K562 (cell line): ENCODE data around the gene XPO1. TPM values are rescaled to one million over a fixed set of nuclear protein-coding genes. Genes with fewer than 3 reads are reported as not detected.

Experiments
- BACH1 ChIP-seq: fragments of 200-800 bp; sonication (Bioruptor generic); IDR thresholded peaks from 2 replicates; pipeline ENCODE4 v1.6.1; 2016; ENCODE audit warnings: missing genetic modification characterization, missing compliant biosample characterization
- BDP1 ChIP-seq: IDR thresholded peaks from 3 replicates; pipeline ENCODE4 v1.6.1; 2011; ENCODE audit not compliant: insufficient read length, insufficient read depth
- BHLHE40 ChIP-seq: IDR thresholded peaks from 2 replicates; pipeline ENCODE4 v1.6.1; 2011; ENCODE audit warnings: low read length, improper control_type of control experiment
- CBX1 ChIP-seq: sonication (generic); IDR thresholded peaks from 2 replicates; pipeline ENCODE4 v1.6.1; 2016; ENCODE audit warnings: antibody characterized with exemption, low read depth, mild to moderate bottlenecking
- CHCHD3 ChIP-seq: fragments of 250-450 bp; sonication (Bioruptor Pico); IDR thresholded peaks from 2 replicates; pipeline ENCODE4 v2.1.2; 2022; ENCODE audit warnings: mild to moderate bottlenecking
- DMBX1 ChIP-seq: fragments of 250-450 bp; sonication (Bioruptor Pico); IDR thresholded peaks from 2 replicates; pipeline ENCODE4 v1.8.0; 2022; ENCODE audit warnings: inconsistent platforms, mild to moderate bottlenecking, moderate library complexity, borderline replicate concordance
- DPF2 ChIP-seq: fragments of 450-650 bp; IDR thresholded peaks from 2 replicates; pipeline ENCODE4 v1.6.1; 2016
- E2F8 ChIP-seq: fragments of 450-650 bp; IDR thresholded peaks from 2 replicates; pipeline ENCODE4 v1.7.1; 2018; ENCODE audit warnings: mild to moderate bottlenecking, low read depth; ENCODE audit not compliant: partially characterized antibody
- FOXA3 ChIP-seq, 2 experiments: fragments of 450-650 bp in 1 of 2; sonication (generic) in 1 of 2; formaldehyde crosslinking; IDR thresholded peaks in 1 of 2; conservative IDR thresholded peaks in 1 of 2; 2 replicates each; pipeline versions ENCODE4 v1.4.0 to v1.8.0; 2020 to 2022; ENCODE audit warnings: mild to moderate bottlenecking in 2 of 2, missing genetic modification reagents in 1 of 2
- GTF2F1 ChIP-seq: IDR thresholded peaks from 2 replicates; pipeline ENCODE4 v1.6.1; 2011; ENCODE audit warnings: low read depth, low read length, improper control_type of control experiment
- HCFC1 ChIP-seq: IDR thresholded peaks from 2 replicates; pipeline ENCODE4 v1.6.1; 2012; ENCODE audit warnings: low read depth, low read length, improper control_type of control experiment
- MTA2 ChIP-seq: fragments of 450-650 bp; IDR thresholded peaks from 2 replicates; pipeline ENCODE4 v1.6.1; 2016; ENCODE audit warnings: low read depth
- MXI1 ChIP-seq: IDR thresholded peaks from 2 replicates; pipeline ENCODE4 v1.6.1; 2011; ENCODE audit warnings: low read depth, mild to moderate bottlenecking, improper control_type of control experiment, low read length
- OTX1 ChIP-seq: fragments of 450-650 bp; formaldehyde crosslinking; IDR thresholded peaks from 2 replicates; pipeline ENCODE4 v1.4.0; 2022; ENCODE audit warnings: mild to moderate bottlenecking
- ZBTB7A ChIP-seq: IDR thresholded peaks from 2 replicates; pipeline ENCODE4 v1.6.1; 2011; ENCODE audit warnings: low read depth, mild to moderate bottlenecking, low read length, moderate library complexity, borderline replicate concordance; ENCODE audit not compliant: control insufficient read depth
- ZKSCAN3 ChIP-seq: fragments of 250-450 bp; sonication (Bioruptor Pico); IDR thresholded peaks from 2 replicates; pipeline ENCODE4 v1.4.0; 2020
- ZNF232 ChIP-seq: sonication (generic); formaldehyde crosslinking; IDR thresholded peaks from 2 replicates; pipeline ENCODE4 v1.8.0; 2022; ENCODE audit warnings: mild to moderate bottlenecking, missing genetic modification reagents
- ZNF445 ChIP-seq: fragments of 250-450 bp; sonication (Bioruptor Pico); IDR thresholded peaks from 2 replicates; pipeline ENCODE4 v1.4.0; 2020; ENCODE audit warnings: low read depth, mild to moderate bottlenecking, moderate library complexity
- polyA plus RNA-seq, 8 experiments: library from polyadenylated mRNA; depleted of rRNA in 4 of 8; stranded (reverse) in 5 of 8; unstranded in 3 of 8; fragments of >200 nt; fragmentation: Nextera tagmentation in 2 of 8; fragmentation: Illumina TruSeq in 1 of 8; extraction: Ambion mirVana in 2 of 8; extraction: Trizol in 1 of 8; gene quantifications; 2 replicates each; pipeline versions ENCODE4 v1.2.1 to v1.2.3, GENCODE V29; 2011 to 2014; ENCODE audit warnings: inconsistent platforms in 1 of 8, missing spikeins in 1 of 8
- total RNA-seq, 7 experiments: library from RNA; depleted of rRNA in 6 of 7; stranded (reverse); fragments of >200 nt in 6 of 7; fragmentation: Illumina TruSeq in 2 of 7; extraction: Trizol in 2 of 7; gene quantifications; 2 replicates each; pipeline versions ENCODE4 v1.2.1 to v1.2.3, GENCODE V29; 2011 to 2021; ENCODE audit warnings: low replicate concordance in 1 of 7
- TF ChIP-seq, protein P1 (sequence below), 2 experiments: IDR thresholded peaks; 2 replicates each; pipeline ENCODE4 v1.6.1; 2011; ENCODE audit warnings: borderline replicate concordance in 1 of 2, control low read depth in 1 of 2, low read depth in 1 of 2, low read length in 1 of 2, mild to moderate bottlenecking in 1 of 2, mixed read lengths in 1 of 2, moderate library complexity in 1 of 2; ENCODE audit not compliant: insufficient read depth in 1 of 2, insufficient read length in 1 of 2, poor library complexity in 1 of 2, severe bottlenecking in 1 of 2; ENCODE audit errors: extremely low read depth in 1 of 2
- TF ChIP-seq, protein P2 (sequence below): fragments of 450-650 bp; IDR thresholded peaks from 2 replicates; pipeline ENCODE4 v1.6.1; 2017; ENCODE audit warnings: antibody characterized with exemption
- TF ChIP-seq, protein P3 (sequence below): sonication (generic); formaldehyde crosslinking; IDR thresholded peaks from 2 replicates; pipeline ENCODE4 v1.9.0; 2022; ENCODE audit warnings: mild to moderate bottlenecking, missing genetic modification reagents

Gene XPO1
- total and polyA plus RNA-seq, 9 of the 15 experiments (the other 6 are each of a cell fraction or from before 2014, with no cell fraction given), result 86.2 to 307 (median 216) TPM

DNA sequence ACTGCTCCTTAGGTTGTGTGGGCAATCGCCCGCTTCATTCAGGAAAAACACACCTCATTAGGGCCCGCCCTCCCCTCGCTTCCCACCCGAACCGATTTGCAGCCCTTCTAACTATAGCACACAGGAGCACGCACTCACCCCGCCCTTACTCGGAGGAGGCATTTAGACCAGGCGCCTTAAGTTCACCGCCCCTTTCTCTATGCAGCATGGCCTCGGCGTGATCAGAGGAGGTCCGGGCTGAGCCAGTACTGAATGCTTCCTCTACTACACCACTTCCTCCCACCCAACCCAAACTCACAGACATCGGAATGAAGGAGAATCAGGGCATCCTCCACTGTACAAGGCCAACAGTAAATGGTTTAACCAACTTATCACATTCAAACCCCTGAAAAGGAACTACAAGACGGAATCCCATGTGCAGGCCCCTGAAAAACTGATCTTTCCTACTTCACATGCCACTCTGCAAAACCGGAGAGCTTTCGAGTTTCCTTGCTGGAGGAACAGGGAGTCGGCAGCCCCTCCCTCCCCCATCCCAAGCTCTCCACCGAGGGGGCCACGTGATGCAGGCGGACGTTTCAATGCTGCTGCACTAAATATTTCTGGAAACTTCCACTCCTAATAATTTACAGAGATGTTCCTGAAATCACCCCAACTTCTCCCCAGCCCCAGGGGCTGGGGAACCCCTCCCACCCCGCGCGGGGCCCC, 1.4 kb downstream of the XPO1 start (continued):
- no peak for TF ChIP-seq CBX1
- 0 out of 2 replicates have a peak, but pooled peaks have one; percentile 26 for TF ChIP-seq HCFC1
- no peak for TF ChIP-seq ZKSCAN3 (CRISPR knock-in tag)
- 0 out of 2 replicates have a peak, but pooled peaks have one; percentile 38 for TF ChIP-seq DPF2
- no peak for TF ChIP-seq E2F8
- TF ChIP-seq ZBTB7A, result peak; percentile 40; the same call in 1 of the 2 replicates
- TF ChIP-seq, protein P1, sequence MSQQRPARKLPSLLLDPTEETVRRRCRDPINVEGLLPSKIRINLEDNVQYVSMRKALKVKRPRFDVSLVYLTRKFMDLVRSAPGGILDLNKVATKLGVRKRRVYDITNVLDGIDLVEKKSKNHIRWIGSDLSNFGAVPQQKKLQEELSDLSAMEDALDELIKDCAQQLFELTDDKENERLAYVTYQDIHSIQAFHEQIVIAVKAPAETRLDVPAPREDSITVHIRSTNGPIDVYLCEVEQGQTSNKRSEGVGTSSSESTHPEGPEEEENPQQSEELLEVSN (IDR thresholded peaks at IDR 0.05; ENCODE audit: borderline replicate concordance in 1 of 2, extremely low read depth in 1 of 2, insufficient read depth in 1 of 2, insufficient read length in 1 of 2, low read depth in 1 of 2, low read length in 1 of 2, poor library complexity in 1 of 2, severe bottlenecking in 1 of 2), result peak; percentile 27 to 52
- no peak for TF ChIP-seq FOXA3 (CRISPR knock-in tag; conservative IDR thresholded peaks at IDR 0.05 in 1 of 2, IDR thresholded peaks at IDR 0.05 in 1 of 2)
- no peak for TF ChIP-seq ZNF445 (CRISPR knock-in tag)
- peak; percentile 90 for TF ChIP-seq MXI1
- TF ChIP-seq BHLHE40, result peak; percentile 31; the same call in 1 of the 2 replicates
- peak; percentile 86; the same call in 1 of the 2 replicates for TF ChIP-seq GTF2F1
- no peak for TF ChIP-seq CHCHD3 (CRISPR knock-in tag)
- TF ChIP-seq, protein P2, sequence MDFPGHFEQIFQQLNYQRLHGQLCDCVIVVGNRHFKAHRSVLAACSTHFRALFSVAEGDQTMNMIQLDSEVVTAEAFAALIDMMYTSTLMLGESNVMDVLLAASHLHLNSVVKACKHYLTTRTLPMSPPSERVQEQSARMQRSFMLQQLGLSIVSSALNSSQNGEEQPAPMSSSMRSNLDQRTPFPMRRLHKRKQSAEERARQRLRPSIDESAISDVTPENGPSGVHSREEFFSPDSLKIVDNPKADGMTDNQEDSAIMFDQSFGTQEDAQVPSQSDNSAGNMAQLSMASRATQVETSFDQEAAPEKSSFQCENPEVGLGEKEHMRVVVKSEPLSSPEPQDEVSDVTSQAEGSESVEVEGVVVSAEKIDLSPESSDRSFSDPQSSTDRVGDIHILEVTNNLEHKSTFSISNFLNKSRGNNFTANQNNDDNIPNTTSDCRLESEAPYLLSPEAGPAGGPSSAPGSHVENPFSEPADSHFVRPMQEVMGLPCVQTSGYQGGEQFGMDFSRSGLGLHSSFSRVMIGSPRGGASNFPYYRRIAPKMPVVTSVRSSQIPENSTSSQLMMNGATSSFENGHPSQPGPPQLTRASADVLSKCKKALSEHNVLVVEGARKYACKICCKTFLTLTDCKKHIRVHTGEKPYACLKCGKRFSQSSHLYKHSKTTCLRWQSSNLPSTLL, result no peak
- no peak for TF ChIP-seq MTA2
- TF ChIP-seq DMBX1, result no peak
- TF ChIP-seq, protein P3, sequence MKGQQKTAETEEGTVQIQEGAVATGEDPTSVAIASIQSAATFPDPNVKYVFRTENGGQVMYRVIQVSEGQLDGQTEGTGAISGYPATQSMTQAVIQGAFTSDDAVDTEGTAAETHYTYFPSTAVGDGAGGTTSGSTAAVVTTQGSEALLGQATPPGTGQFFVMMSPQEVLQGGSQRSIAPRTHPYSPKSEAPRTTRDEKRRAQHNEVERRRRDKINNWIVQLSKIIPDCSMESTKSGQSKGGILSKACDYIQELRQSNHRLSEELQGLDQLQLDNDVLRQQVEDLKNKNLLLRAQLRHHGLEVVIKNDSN, result peak; percentile 87
- 0 out of 2 replicates have a peak, but pooled peaks have one; percentile 52 for TF ChIP-seq OTX1 (CRISPR knock-in tag)
- TF ChIP-seq BACH1 (tag), result no peak
- no peak for TF ChIP-seq BDP1
- no peak for TF ChIP-seq ZNF232 (CRISPR knock-in tag)
